ENCODE measurements around the gene CCSER2.

Gene CCSER2

GRCh38 chr10:84328418-84329195, at the start of gene CCSER2:
CCSER2 (plus strand) TSS chr10:84328589; CDS start chr10:84371053, 42,464 bp downstream.
- DNase-seq (ENCODE audit: low spot score) = peak; percentile 83

GRCh38 chr10:84279876-84280475, 48.4 kb upstream of the CCSER2 start:
- DNase-seq (ENCODE audit: low spot score) = peak; percentile 22

GRCh38 chr10:84286695-84287094, 41.7 kb upstream of the CCSER2 start:
- DNase-seq (ENCODE audit: low spot score) = no peak

- no peak for DNase-seq (ENCODE audit: low spot score)
These were observed 40.2 kb upstream of the CCSER2 start for GRCh38 chr10:84288151-84288550.

- no peak for DNase-seq (ENCODE audit: low spot score)
These were observed 38.7 kb upstream of the CCSER2 start for GRCh38 chr10:84289521-84290200.

- DNase-seq (ENCODE audit: low spot score) = no peak
These were observed 38.2 kb upstream of the CCSER2 start for GRCh38 chr10:84290235-84290634.

GRCh38 chr10:84291384-84291783, 37.0 kb upstream of the CCSER2 start:
- peak; percentile 14 for DNase-seq (ENCODE audit: low spot score)

GRCh38 chr10:84292502-84292901, 35.9 kb upstream of the CCSER2 start:
- DNase-seq (ENCODE audit: low spot score) = no peak

- no peak for DNase-seq (ENCODE audit: low spot score)
These were observed 35.2 kb upstream of the CCSER2 start for GRCh38 chr10:84293171-84293570.

- DNase-seq (ENCODE audit: low spot score) = no peak
These were observed 34.8 kb upstream of the CCSER2 start for GRCh38 chr10:84293574-84294016.

- no peak for DNase-seq (ENCODE audit: low spot score)
These were observed 33.5 kb upstream of the CCSER2 start for GRCh38 chr10:84294766-84295447.

GRCh38 chr10:84296091-84296981, 32.1 kb upstream of the CCSER2 start:
- DNase-seq (ENCODE audit: low spot score) = no peak

GRCh38 chr10:84298057-84298456, 30.3 kb upstream of the CCSER2 start:
- DNase-seq (ENCODE audit: low spot score) = no peak

GRCh38 chr10:84302223-84302622, 26.2 kb upstream of the CCSER2 start:
- no peak for DNase-seq (ENCODE audit: low spot score)

- DNase-seq (ENCODE audit: low spot score) = no peak
These were observed 21.5 kb upstream of the CCSER2 start for GRCh38 chr10:84306751-84307384.

- DNase-seq (ENCODE audit: low spot score) = no peak
These were observed 20.4 kb upstream of the CCSER2 start for GRCh38 chr10:84308021-84308420.

- DNase-seq (ENCODE audit: low spot score) = no peak
These were observed 19.7 kb upstream of the CCSER2 start for GRCh38 chr10:84308481-84309304.

- DNase-seq (ENCODE audit: low spot score) = no peak
These were observed 17.9 kb upstream of the CCSER2 start for GRCh38 chr10:84310470-84310869.

GRCh38 chr10:84311576-84311975, 16.8 kb upstream of the CCSER2 start:
- DNase-seq (ENCODE audit: low spot score) = no peak

- DNase-seq (ENCODE audit: low spot score) = no peak
These were observed 15.6 kb upstream of the CCSER2 start for GRCh38 chr10:84312816-84313215.

Data from SW480 (cell line).